Adipocyte (in vitro differentiated cells): ENCODE measurements around the gene ASTL.
"Not testable (repeated sequence)": the region's sequence is repeated elsewhere in the genome, so short reads cannot be mapped to it uniquely, and the experiment has no call there.

Experiments used
- DNase-seq: peaks from one replicate; pipeline ENCODE4 v3.0.0-alpha.2; 2015; ENCODE audit warnings: low read depth
- H3K27me3 ChIP-seq: replicated peaks from 2 replicates; pipeline ENCODE4 v1.7.0; 2013; ENCODE audit warnings: mild to moderate bottlenecking, low read length, moderate library complexity; ENCODE audit not compliant: control insufficient read depth, insufficient read depth
- H3K36me3 ChIP-seq: 2 replicates; pipeline ENCODE4 v1.7.0; 2013; ENCODE audit warnings: low read length, mild to moderate bottlenecking, moderate library complexity; ENCODE audit not compliant: control insufficient read depth, insufficient read depth, severe bottlenecking
- H3K4me1 ChIP-seq: 2 replicates; pipeline ENCODE4 v1.7.0; 2013; ENCODE audit warnings: mild to moderate bottlenecking, low read length, moderate library complexity; ENCODE audit not compliant: control insufficient read depth, insufficient read depth
- H3K4me3 ChIP-seq: 2 replicates; pipeline ENCODE4 v1.7.0; 2013; ENCODE audit warnings: mild to moderate bottlenecking, low read length, moderate library complexity
- H3K9ac ChIP-seq: 2 replicates; pipeline ENCODE4 v1.7.0; 2013; ENCODE audit warnings: mild to moderate bottlenecking, low read length, moderate library complexity
- H3K9me3 ChIP-seq: 2 replicates; pipeline ENCODE4 v1.7.0; 2013; ENCODE audit warnings: mild to moderate bottlenecking, low read length, moderate library complexity; ENCODE audit not compliant: control insufficient read depth

Gene ASTL

GRCh38 chr2:96171831-96172230 is 33.5 kb upstream of the ASTL start:
- H3K4me3 ChIP-seq = no peak overlapping the region
- H3K36me3 ChIP-seq = no peaks in the 10 kb centered on the region
- H3K9ac ChIP-seq = no peak overlapping the region
- no peaks in the 10 kb centered on the region for H3K9me3 ChIP-seq
- peaks cover 15% of the 10 kb centered on the region for H3K4me1 ChIP-seq
- DNase-seq = no peak
- H3K27me3 ChIP-seq = no peaks in the 10 kb centered on the region

- peaks cover 6% of the 10 kb centered on the region for H3K4me1 ChIP-seq
- no peak overlapping the region for H3K9ac ChIP-seq
- H3K36me3 ChIP-seq = no peaks in the 10 kb centered on the region
- H3K27me3 ChIP-seq = no peaks in the 10 kb centered on the region
- no peak overlapping the region for H3K4me3 ChIP-seq
- DNase-seq = no peak
- no peaks in the 10 kb centered on the region for H3K9me3 ChIP-seq
Observed at GRCh38 chr2:96170626-96171025, 32.3 kb upstream of the ASTL start.

DNA sequence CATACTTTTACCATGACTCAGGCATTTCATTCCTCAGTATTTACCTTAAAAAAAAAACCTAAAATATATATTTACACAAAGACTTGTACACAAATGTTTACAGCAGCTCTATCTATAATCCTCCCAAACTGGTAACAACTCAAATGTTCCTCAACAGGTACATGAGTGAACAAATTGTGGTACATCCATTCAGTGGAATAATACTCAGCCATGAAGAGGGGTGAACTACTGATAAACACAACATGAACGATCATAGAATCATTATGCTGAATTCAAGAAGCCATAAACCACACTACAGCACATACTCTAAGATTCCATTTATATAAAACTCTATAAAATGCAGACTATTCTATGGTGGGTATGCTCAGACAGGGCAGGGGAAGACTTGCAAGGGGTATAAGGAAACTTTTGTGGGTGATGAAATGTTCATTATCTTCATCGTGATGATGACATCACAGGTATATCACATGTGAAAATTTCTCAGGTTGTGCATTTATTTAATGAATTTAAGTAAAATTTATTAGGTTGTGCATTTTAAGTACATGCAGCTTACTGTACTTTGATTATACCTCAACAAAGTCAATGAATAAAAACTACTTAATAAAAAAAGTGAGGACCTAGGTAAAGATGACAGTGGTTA is 31.7 kb upstream of the ASTL start:
- Histone ChIP-seq H3K4me3 (no peak overlapping the region), H3K9ac (no peak overlapping the region), H3K27me3 (no peaks in the 10 kb centered on the region), H3K36me3 (no peaks in the 10 kb centered on the region), H3K4me1 (peaks cover 6% of the 10 kb centered on the region), H3K9me3 (no peaks in the 10 kb centered on the region)
- DNase-seq = no peak

DNA sequence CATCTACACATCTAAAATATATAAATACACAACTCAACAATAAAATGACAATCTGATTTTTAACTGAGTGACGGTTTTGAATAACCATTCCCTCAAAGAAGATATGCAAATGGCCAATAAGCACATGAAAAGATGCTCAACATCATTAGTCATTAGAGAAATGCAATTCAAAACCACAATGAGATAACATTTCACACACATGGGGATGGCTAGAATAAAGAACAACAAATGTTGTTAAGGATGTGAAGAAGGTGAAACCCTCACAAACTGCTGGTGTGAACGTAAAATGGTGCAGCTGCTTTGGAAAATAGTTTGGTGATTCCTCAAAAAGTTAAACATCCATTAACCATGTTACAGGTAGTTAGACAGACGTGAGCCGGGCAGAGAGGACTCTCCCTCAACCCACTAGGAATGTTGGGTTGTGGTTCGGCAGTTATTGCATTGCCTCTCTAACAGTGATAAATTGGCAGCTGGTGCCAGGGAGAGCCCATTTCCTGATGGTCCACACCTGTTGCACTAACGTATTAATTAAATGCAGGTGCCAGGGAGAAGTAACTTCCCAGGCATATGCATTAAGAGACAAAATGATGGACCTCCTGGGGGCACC is 29.2 kb upstream of the ASTL start:
- Histone ChIP-seq H3K4me1 (peaks cover 6% of the 10 kb centered on the region), H3K4me3 (no peak overlapping the region), H3K9me3 (no peaks in the 10 kb centered on the region), H3K36me3 (no peaks in the 10 kb centered on the region), H3K27me3 (no peaks in the 10 kb centered on the region), H3K9ac (no peak overlapping the region)
- no peak for DNase-seq

DNA sequence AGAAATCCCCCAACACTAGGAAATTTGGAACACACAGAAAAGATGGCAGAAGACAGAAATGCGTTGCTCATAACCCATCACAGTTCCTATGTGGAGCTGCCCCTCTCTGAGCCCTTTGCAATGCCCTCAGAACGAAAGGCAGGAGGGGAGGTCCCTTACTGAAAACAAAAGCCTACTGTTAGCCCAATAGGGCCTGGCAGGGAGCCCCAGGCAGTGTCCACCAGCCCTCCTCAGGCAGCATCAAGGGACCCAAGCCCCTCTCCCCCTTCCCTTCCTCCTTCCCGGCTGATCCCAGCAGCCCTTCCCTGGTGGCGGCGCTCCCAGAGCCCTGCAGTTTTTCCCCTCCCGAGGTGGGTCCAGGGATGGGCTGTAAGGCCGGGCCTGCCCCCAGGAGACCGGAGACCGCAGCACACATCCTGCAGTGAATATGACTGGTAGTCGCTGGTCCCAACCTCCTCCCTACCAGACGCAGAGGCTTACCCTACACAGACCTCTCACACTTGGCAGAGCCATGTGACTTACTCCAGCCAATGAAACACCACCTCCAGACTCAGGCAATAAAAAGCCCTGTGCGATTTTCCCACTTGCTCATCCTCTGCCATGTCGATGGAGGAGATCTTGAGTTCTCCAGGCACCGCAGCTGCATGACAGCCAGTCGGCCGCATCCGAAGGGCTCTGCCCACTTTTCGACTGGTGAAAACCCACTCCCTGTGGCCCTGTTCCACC is 26.3 kb upstream of the ASTL start:
- no peaks in the 10 kb centered on the region for H3K36me3 ChIP-seq
- H3K27me3 ChIP-seq = no peaks in the 10 kb centered on the region
- no peak overlapping the region for H3K4me3 ChIP-seq
- no peak overlapping the region for H3K9ac ChIP-seq
- no peak for DNase-seq
- peaks cover 6% of the 10 kb centered on the region for H3K4me1 ChIP-seq
- H3K9me3 ChIP-seq = peaks cover 5% of the 10 kb centered on the region

DNA sequence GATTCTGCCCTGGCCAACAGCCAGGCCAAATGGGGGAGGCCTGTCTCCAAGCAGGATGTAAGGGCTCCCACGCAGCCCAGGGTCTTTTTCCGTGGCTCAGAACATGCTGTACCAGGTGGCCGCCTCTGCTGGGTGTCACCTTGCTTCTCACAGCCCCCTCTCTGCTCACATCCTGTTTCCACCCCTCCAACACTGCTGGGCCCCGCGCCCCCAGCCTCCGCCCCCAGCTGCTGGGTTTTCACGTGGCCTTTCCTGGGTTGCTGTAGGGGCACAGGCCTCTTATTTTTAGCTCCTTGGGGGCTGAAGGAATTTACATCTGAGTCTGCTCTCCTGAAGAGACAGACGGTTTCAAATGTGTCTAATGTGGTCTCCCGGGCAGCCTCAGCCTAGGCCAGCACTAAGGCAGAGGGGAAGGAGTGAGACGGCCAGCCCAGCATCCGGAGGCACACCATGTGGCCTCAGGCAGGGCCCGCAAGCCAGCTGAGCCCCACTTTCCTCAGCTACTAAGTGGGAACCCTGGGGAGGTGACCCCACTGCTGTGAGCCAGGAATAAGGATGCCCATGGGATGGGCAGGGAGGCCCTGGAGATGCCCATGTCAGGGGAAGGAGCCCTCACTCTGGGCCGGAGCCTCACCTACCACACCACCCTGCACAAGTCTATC is 25.6 kb upstream of the ASTL start:
- Histone ChIP-seq H3K9me3 (peaks cover 5% of the 10 kb centered on the region), H3K27me3 (peaks cover 7% of the 10 kb centered on the region), H3K36me3 (no peaks in the 10 kb centered on the region), H3K4me1 (peaks cover 4% of the 10 kb centered on the region), H3K9ac (no peak overlapping the region), H3K4me3 (no peak overlapping the region)
- DNase-seq = no peak

DNA sequence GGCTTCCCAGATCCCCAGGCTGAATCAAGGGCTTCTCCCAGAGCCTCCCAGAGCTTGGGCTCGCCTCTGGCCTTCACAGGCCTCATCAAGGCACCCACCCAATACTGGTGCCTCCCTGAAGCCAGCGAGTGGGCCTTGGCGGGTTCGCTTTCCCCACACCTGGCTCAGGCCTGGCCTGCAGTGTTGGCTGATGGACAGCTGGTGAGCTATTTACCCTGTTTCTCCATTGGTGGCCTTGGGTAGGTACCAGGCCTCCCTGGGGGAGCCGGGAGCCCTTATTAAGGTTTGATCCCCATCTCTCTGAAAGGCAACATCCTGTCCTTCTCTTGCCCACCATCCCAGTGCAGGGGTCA is 25.1 kb upstream of the ASTL start:
- H3K27me3 ChIP-seq = peaks cover 12% of the 10 kb centered on the region
- H3K4me1 ChIP-seq = peaks cover 4% of the 10 kb centered on the region
- no peaks in the 10 kb centered on the region for H3K36me3 ChIP-seq
- no peak for DNase-seq
- H3K9me3 ChIP-seq = peaks cover 5% of the 10 kb centered on the region
- H3K4me3 ChIP-seq = no peak overlapping the region
- H3K9ac ChIP-seq = no peak overlapping the region

- peaks cover 27% of the 10 kb centered on the region for H3K27me3 ChIP-seq
- no peak overlapping the region for H3K4me3 ChIP-seq
- H3K9me3 ChIP-seq = peaks cover 5% of the 10 kb centered on the region
- H3K9ac ChIP-seq = no peak overlapping the region
- H3K4me1 ChIP-seq = no peaks in the 10 kb centered on the region
- no peak for DNase-seq
- no peaks in the 10 kb centered on the region for H3K36me3 ChIP-seq
Observed at GRCh38 chr2:96161898-96162297, 23.6 kb upstream of the ASTL start.

GRCh38 chr2:96160366-96160765 is 22.1 kb upstream of the ASTL start:
- not testable (repeated sequence) for H3K36me3 ChIP-seq, H3K9me3 ChIP-seq, H3K9ac ChIP-seq, H3K4me1 ChIP-seq, DNase-seq, H3K4me3 ChIP-seq
- H3K27me3 ChIP-seq = peaks cover 34% of the 10 kb centered on the region

DNA sequence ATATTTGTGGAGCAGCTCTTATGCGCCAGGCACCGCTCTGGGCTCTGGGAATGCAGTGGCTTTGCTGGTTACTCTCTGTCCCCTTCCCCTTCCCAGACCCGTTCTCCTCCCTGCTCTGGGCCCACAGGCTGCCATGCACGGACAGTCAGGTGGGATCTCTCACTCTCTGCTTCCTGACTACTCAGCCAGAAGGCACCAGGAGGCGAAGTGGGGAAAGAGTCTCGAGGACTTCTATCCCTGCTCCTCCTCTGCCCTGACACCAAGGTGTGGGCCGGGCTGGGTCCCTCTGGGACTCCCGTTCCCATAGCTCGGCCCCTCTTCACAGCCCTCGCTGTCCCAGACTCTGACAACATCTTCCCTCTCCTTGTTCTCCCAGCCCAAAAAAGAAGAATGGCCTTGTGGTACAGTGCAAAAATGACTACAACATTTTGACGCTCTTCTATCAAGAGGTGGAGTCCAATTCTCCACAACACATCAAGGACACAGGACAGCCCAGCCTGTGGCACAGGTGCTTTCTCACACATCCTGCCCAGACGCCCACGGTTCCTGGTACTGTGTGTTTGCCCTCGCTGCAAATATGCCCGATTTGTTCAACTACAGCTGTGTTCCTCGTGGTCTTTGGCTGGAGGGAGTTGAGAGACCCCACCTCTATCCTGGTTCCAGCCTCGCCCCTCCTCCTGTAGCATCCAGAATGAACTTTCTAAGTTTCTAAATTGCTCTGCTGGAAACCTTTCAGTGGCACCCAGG is 21.0 kb upstream of the ASTL start:
- Histone ChIP-seq H3K9me3 (peaks cover 5% of the 10 kb centered on the region), H3K27me3 (peaks cover 34% of the 10 kb centered on the region), H3K9ac (no peak overlapping the region), H3K4me3 (no peak overlapping the region), H3K4me1 (no peaks in the 10 kb centered on the region), H3K36me3 (no peaks in the 10 kb centered on the region)
- DNase-seq = no peak

GRCh38 chr2:96158554-96158940 is 20.2 kb upstream of the ASTL start:
- Histone ChIP-seq H3K4me1 (no peaks in the 10 kb centered on the region), H3K9me3 (peaks cover 5% of the 10 kb centered on the region), H3K9ac (no peak overlapping the region), H3K36me3 (no peaks in the 10 kb centered on the region), H3K4me3 (no peak overlapping the region), H3K27me3 (peaks cover 34% of the 10 kb centered on the region)
- no peak for DNase-seq
